ENCODE data around the gene CDC42SE1.

Gene CDC42SE1

DNA sequence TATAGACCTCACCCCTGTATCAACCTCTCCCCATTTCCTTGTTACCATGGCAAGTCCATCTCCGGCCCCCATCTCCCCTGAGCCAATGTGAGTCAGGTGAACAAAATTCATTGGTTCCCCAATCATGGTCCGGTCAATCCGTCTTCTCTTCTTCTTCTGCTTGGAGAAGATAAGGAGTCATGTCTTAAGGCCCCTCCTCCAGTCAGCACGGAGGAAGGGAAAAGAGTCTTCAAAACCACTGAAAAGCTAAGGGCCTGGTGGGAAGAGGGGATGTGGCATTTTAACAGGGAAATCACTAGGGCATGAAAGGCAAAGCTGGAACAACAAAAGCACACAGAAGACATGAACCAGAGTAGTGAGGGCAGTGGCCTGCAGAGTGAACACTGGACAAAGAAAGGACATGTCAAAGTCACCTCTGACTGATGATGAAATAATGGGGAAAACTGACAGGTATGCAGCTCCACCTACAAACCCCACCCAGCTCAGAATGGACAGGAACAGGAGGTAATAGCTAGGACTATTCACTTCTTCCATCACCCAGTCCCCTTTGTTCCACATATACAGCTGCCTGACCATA, 4.4 kb downstream of the CDC42SE1 start:
- no peak for DNase-seq (ENCODE audit: low read depth in 1 of 2, low spot score in 1 of 2)

DNA sequence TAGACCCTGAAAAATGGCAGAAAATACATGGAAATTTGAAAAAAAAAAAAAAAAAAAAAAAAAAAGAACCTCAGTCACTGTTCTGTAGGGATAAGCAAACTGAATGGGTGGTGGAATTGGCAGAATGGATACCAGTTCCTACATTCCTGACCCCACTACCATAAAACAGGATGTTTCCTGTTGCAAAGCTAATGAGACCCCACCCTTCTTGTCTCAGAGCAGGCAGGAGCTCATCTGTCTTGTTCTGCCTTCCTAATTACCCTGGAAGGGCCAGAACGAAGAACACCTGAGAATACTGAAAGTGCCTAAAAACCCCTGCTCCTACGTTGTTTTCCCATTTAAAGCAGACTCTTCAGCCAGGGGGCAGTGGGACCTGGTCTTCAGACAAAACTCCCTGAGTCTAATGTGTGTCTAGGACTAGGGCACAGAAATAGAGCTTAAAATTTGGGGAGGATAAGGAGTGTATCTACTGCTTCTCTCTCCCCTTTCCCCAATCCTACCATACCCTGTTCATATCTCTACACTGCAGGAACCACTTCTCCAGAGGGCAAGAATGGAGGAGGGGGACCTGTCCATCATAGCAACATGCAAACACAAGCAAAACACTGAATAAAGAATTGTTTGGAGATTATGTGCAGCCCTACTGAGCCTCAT, 7.9 kb downstream of the CDC42SE1 start:
- no peak for DNase-seq (ENCODE audit: low read depth in 1 of 2, low spot score in 1 of 2)

DNA sequence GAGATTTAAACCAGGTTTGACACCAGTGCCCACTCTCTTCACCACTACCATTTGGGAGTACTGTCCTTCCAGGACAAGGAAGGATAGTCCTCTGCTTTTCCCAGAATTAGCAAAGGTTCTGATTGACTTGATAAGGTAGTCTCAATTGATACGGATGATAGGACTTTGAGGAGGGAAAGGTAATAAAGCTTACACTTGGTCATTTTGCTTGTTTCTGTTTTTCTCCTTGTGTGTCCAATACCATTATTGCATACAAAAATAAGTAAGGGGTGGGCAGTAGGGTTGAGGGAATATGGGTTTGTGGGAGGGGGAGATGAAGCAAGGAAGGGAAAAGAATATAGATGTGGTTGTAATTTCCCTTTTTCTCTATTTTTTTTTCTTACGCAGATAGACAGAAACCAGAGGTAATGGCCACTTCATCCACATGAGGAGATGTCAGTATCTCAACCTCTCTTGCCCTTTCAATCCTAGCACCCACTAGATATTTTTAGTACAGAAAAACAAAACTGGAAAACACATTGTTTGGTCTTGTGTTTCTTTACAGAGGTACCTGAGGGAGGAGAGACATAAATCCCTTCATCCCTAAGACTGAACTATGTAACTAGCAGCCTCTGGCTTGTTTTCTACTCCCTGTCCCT, 9.3 kb downstream of the CDC42SE1 start:
- no peak for DNase-seq (ENCODE audit: low read depth in 1 of 2, low spot score in 1 of 2)

DNA sequence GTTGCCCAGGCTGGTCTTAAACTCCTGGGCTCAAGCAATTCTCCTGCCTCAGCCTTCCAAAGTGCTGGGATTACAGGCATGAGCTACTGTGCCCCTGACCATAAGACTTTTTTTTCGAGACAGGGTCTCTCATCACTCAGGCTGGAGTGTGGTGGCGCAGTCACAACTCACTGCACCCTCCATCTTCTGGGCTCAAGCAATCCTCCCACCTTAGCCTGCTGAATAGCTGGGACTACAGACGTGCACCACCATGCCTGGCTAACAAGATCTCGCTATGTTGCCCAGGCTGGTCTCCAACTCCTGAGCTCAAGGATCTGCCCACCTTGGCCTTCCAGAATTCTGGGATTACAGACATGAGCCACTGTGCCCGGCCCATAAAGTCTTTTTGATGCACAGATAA, 10.0 kb downstream of the CDC42SE1 start:
- no peak for DNase-seq (ENCODE audit: low read depth in 1 of 2, low spot score in 1 of 2)

DNA sequence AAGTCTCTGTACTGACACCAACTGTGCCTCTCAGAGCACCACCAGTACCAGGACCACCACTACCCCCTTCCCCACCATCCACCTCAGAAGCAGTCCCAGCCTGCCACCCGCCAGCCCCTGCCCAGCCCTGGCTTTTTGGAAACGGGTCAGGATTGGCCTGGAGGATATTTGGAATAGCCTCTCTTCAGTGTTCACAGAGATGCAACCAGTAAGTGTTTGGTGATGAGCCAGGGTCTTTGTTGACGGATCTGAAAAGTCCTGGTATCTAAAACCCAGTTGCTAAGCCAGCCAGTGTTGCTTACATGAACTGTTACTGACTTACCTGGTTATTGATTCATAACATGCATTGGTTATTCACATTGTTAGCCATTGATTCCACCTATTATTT, 10.8 kb downstream of the CDC42SE1 start:
- no peak for DNase-seq (ENCODE audit: low read depth in 1 of 2, low spot score in 1 of 2)

DNA sequence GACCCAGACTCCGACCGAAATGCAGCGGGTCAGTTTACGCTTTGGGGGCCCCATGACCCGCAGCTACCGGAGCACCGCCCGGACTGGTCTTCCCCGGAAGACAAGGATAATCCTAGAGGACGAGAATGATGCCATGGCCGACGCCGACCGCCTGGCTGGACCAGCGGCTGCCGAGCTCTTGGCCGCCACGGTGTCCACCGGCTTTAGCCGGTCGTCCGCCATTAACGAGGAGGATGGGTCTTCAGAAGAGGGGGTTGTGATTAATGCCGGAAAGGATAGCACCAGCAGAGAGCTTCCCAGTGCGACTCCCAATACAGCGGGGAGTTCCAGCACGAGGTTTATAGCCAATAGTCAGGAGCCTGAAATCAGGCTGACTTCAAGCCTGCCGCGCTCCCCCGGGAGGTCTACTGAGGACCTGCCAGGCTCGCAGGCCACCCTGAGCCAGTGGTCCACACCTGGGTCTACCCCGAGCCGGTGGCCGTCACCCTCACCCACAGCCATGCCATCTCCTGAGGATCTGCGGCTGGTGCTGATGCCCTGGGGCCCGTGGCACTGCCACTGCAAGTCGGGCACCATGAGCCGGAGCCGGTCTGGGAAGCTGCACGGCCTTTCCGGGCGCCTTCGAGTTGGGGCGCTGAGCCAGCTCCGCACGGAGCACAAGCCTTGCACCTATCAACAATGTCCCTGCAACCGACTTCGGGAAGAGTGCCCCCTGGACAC, 11.3 kb downstream of the CDC42SE1 start:
- no peak for DNase-seq (ENCODE audit: low read depth in 1 of 2, low spot score in 1 of 2)

DNA sequence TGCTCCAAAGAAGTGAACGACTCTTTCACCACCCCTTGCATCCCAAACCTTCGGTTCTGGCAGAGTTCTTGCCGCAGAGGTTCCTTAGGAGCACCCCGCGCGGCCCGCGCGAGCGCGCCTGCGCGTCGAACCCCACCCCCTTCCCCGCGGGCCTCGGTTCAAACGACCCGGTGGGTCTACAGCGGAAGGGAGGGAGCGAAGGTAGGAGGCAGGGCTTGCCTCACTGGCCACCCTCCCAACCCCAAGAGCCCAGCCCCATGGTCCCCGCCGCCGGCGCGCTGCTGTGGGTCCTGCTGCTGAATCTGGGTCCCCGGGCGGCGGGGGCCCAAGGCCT, 11.9 kb downstream of the CDC42SE1 start, which contains the start of gene C1orf56:
Gene C1orf56, plus strand, starts transcription at position 161 of the 334 bp plus-strand sequence. Its CDS starts 97 bp downstream, at position 258.
- DNase-seq (ENCODE audit: low read depth in 1 of 2, low spot score in 1 of 2) = peak in 1 of 2 donors; percentile 50

DNA sequence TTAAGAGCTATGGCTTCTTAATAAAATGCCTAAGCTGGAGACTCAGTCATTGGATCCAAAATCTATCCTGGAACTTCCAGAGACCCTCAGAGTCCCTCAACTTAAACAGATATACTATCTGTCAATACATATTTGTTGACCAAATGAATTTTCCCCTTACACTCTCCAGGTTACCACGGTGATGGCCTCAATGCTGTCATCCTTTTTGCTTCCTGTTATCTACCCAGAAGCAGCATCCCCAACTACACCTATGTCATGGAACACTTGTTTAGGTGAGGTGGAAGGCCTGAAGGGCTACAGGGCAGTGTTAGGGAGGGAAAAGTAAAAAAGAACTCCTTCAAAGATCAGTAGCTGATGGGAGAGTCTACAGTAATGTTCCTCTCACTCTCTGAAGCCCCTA, 16.3 kb downstream of the CDC42SE1 start:
- no peak for DNase-seq (ENCODE audit: low read depth in 1 of 2, low spot score in 1 of 2)

DNA sequence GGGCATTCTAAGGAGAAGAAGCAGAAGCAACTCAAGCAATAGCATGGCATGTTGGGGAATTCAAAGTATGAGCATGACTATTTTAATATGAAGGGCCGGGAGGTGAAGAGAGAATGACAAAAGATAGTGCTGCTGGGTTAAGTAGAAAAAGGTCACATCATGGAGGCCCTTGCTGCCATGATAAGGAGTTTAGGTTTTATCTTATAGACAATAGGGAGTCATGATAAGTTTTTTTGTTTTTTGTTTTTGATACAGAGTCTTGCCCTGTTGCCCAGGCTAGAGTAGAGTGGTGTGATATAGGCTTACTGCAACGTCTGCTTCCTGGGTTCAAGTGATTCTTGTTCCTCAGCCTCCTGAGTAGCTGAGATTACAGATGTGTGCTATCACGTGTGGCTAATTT, 19.9 kb downstream of the CDC42SE1 start:
- no peak for DNase-seq (ENCODE audit: low read depth in 1 of 2, low spot score in 1 of 2)

DNA sequence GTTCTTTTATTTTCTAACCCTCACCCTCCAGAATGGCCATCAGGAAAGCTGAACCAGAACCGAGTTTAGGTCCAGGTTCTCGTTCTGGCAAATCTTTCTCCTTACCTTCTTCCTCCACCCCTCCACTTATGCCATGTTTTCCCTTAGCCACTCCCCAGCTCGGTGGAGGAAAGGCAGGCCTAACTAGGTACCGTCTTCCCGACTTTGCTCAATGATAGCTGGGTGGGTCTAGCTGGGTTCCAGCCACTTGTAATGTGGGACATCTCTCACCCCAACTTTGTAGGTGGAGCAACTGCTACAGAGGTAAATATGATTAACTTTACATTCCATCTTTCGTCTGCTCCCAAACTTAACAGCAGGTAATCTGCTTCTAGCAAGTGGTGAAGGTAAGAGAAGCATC, 22.4 kb downstream of the CDC42SE1 start:
- no peak for DNase-seq (ENCODE audit: low read depth in 1 of 2, low spot score in 1 of 2)

DNA sequence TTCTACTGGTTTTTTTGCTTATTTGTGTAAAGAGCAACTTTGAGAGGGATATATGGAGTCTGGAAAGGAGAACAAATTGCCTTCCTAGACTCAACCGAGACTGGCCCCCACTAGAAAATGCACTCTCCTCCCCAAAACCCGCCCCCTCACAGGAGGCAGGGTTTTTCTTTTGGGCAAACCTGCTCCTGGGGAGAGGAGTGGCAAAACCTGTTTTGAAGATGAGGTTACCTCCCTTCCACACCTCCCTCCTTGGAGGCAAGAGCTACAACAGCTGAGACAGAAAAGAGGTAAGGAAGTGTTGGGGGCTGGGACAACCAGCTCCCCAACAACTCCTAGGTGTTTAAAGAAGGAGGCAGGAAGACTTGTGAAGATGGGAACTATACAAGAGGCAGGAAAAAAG, 23.1 kb downstream of the CDC42SE1 start, which contains the start of gene BNIPL:
Gene BNIPL, plus strand, starts transcription at position 231 of the 400 bp plus-strand sequence. Its CDS starts 140 bp downstream, at position 371.
- DNase-seq (ENCODE audit: low read depth in 1 of 2, low spot score in 1 of 2) = no peak

DNA sequence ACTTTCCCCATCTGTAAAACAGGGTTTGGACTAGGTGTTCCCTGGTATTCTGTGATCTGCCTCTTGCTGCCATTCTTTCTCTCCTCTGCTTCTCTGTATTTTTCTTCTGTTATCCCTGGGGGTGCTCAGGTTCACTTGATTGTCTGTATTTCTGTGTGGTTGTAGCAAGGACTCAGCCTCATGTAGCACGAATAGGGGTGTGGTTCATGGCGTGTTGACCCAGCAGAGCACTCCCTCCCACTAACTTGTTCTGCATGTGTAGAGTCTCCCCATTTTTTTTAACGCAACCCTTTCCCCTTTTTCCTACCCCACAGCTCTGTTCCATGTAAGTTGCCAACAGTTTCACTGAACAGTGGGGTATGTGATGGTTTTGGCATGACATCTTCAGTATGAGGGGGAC, 24.3 kb downstream of the CDC42SE1 start:
- DNase-seq (ENCODE audit: low read depth in 1 of 2, low spot score in 1 of 2) = no peak

DNA sequence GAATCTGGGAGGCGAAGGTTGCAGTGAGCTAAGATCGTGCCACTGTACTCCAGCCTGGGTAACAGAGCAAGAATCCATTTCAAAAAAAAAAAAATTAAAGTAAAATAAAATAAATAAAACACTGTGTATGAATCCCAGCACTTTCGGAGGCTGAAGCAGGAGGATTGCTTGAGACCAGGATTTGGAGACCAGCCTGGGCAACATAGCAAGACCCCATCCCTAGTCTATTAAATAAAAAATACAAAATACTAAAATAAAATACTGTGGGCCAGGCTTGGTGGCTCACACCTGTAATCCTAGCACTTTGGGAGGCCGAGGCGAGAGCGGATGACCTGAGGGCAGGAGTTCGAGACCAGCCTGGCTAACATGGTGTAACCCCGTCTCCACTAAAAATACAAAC, 27.3 kb downstream of the CDC42SE1 start:
- DNase-seq (ENCODE audit: low read depth in 1 of 2, low spot score in 1 of 2) = no peak

DNA sequence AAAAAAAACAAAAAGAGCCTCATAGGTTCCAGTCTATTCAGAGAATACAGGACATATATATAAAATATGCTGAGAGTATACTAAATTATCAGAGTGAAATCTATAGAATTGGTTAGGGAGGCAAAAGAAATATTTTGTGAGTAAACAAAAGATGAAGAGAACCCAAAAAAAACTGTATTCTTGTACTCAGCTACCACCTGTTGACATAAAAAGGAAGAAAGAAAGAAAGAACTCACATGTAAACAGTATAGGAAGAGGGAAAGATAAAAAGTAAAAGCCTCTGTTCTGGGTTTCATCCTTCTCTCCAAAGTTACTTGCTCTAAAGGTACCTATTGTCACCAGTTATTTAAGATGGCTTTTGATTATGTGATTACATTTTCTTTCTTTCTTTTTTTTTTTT, 33.0 kb downstream of the CDC42SE1 start:
- DNase-seq (ENCODE audit: low read depth in 1 of 2, low spot score in 1 of 2) = no peak

DNA sequence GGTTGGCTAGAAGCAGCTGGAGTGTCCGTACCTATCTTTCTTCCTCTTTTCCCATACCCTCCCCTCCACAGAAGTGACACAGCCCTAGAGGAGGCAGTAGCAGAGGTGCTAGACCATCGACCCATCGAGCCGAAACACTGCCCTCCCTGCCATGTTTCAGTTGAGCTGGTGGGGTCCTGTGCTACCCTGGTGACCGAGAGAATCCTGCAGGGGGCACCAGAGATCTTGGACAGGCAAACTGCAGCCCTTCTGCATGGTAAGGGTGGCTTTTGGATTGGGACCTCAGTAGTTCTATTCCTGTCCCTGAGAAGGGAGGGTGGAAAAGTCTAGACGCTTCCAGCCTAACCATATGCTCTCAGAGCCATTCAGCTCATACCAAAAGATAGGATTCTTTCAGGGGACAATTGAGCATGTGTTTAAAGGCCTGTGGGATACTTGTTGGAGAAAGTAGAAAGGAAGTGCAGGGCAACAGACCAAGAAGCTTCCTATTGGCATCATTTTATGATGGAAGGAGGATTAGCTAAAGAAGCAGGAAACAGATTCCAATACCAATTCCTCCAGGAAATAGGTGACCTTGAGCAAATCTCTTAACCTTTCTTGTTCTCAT, 34.8 kb downstream of the CDC42SE1 start:
- peak; percentile 62 to 70 for DNase-seq (ENCODE audit: low read depth in 1 of 2, low spot score in 1 of 2)

DNA sequence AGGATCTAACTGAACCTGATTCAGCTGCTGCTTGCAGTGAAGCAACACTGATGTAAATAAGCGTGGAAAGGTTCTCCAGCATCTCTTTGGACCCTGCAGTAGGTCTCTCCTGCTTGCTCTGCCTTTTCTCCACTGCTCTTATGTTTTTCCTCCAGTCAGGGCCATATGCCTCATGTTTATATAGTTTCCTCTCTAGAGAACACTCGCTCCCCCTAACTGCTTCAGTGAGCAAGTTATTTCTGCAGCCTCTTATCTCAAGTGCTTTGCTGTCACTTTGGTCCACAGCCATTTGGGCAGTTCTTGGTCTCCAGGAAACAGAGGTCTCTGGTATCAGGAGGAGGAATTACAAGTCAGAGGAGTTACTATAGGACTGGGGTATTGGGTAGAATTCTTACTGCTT, 45.9 kb downstream of the CDC42SE1 start:
- DNase-seq (ENCODE audit: low read depth in 1 of 2, low spot score in 1 of 2) = no peak

DNA sequence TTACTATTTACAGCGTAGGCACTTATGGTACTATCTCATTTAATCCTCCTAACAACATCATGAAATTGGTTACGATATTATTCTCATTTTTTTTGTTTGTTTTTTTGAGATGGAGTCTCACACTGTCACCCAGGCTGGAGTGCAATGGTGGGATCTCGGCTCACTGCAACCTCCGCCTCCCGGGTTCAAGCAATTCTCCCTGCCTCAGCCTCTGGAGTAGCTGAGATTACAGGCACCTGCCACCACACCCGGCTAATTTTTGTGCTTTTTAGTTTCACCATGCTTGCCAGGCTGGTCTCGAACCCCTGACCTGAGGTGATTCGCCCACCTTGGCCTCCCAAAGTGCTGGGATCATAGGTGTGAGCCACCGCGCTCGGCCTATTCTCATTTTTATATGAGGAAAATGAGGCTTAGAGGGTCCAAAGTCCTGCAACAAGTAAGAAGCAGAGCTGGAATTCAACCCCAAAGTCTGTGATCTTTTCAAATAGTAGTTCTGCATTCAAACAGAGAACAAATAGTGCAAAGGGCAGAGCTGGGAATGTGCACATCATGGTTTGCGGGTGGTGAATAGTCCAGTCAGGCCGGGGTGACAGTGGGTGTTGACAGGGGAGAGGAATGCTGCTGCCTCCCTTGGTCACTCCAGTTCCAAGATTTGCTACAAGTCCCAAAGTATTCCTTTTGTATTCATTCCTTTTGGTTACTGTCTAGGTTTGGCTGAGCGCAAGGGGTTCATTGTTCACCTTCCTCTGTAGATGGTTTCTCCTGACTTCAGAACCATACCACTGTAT, 46.5 kb downstream of the CDC42SE1 start:
- no peak for DNase-seq (ENCODE audit: low read depth in 1 of 2, low spot score in 1 of 2)

DNA sequence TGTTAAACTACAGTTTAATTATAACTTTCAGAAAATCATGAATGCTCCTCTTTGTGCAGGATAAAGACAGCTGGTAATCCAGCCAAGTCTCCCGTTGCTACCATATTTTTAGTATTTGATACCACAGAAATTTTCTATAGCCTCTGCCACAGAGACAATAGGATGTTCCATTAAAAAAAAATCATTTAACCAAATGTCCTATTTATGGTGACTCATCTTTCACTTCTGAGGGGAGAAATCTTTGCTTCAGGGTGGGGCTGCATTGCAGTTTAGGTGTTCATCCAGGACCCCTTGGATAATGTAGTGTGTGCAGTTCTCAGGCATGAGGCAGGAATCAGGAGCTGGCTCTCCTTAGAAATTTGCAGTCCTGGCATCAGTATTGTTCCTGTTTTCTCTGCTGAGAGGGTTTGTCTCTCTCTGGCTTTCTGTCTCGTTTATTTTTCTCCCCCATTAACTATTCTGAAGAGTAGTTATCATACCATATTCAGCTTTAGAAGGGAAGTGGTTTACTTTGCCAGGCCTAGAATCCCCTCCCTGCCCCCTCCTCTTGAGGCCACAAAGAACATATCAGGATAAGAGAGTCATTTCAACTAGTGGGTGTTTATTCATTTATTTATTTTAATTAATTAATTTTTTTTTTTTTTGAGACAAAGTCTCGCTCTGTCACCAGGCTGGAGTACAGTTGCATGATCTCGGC, 48.1 kb downstream of the CDC42SE1 start:
- DNase-seq (ENCODE audit: low read depth in 1 of 2, low spot score in 1 of 2) = no peak

DNA sequence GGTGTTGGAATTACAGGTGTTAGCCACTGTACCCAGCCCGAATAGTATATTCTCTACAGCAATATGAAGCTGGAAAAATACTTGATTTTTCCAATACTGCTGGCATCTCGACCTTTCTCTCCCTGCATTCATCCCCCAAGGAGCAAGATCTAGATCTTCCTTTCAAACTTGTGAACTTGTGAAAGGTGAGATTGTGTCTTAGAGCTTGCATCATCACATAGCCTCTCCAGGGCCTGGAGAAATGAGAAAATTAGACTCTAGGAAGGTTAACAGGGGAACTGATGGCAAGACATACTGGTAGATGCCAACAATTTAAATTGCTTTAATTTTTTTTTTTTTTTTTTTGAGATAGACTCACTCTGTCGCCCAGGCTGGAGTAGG, 49.1 kb downstream of the CDC42SE1 start:
- DNase-seq (ENCODE audit: low read depth in 1 of 2, low spot score in 1 of 2) = no peak

DNA sequence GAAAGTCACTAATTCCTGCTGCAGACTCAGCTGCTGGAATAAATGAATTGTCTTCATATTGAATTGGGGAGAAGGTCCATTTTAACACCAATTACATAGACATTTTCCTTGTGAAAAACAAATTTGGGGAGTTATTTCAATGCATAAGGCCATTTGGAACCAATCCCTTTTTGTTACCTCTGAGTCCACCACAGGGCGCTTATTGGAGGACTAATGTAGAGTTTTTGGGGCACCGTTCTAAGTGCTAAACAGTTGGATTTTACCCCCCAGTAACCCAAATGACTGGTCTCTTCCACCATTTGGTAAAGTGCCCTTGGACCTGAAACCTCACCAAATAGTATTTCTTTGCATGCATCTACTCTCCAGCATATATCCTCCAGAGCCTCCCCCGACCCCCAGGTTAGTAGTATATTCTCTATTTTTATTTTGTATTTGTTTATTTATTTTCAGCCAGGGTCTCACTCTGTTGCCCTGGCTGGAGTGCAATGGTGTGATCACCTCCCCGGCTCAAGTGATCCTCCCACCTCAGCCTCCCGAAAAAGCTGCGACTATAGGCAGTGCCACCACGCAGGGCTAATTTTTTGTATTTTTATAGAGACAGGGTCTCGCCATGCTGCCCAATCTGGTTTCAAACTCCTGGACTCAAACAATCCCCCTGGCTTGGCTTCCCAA, 49.6 kb downstream of the CDC42SE1 start:
- DNase-seq (ENCODE audit: low read depth in 1 of 2, low spot score in 1 of 2) = no peak

Measured in stimulated activated CD4-positive, alpha-beta T cell treated with anti-CD3 and anti-CD28 coated beads, Interleukin-15, amount 100 ng/mL, for 1 hour (primary cell).